K562 (cell line): Measurements from ENCODE around the gene RPS17. TPM values are rescaled to one million over a fixed set of nuclear protein-coding genes. Genes with fewer than 3 reads are reported as not detected.

Experiments used
- CEBPB ChIP-seq: fragments of 450-650 bp; IDR thresholded peaks from 2 replicates; pipeline ENCODE4 v1.6.1; 2016; ENCODE audit warnings: missing genetic modification characterization, missing compliant biosample characterization
- DACH1 ChIP-seq: fragments of 450-650 bp; IDR thresholded peaks from 2 replicates; pipeline ENCODE4 v1.6.1; 2018; ENCODE audit not compliant: partially characterized antibody
- FOXA1 ChIP-seq: fragments of 450-650 bp; IDR thresholded peaks from 2 replicates; pipeline ENCODE4 v1.6.1; 2016; ENCODE audit warnings: mild to moderate bottlenecking, borderline replicate concordance
- GTF2A2 ChIP-seq: IDR thresholded peaks from 2 replicates; pipeline ENCODE4 v1.6.1; 2016; ENCODE audit warnings: mild to moderate bottlenecking, missing genetic modification characterization, missing compliant biosample characterization
- IRF2 ChIP-seq: sonication (generic); formaldehyde crosslinking; IDR thresholded peaks from 2 replicates; pipeline ENCODE4 v1.8.1; 2022; ENCODE audit warnings: mild to moderate bottlenecking, missing genetic modification reagents
- PKNOX1 ChIP-seq: fragments of 450-650 bp; IDR thresholded peaks from 2 replicates; pipeline ENCODE4 v1.6.1; 2016
- SP2 ChIP-seq: IDR thresholded peaks from 2 replicates; pipeline ENCODE4 v1.6.1; 2011; ENCODE audit warnings: mild to moderate bottlenecking, low read depth, low read length, moderate library complexity; ENCODE audit not compliant: poor library complexity, severe bottlenecking; ENCODE audit errors: extremely low read depth
- TCF3 ChIP-seq: sonication (generic); formaldehyde crosslinking; IDR thresholded peaks from 2 replicates; pipeline ENCODE4 v1.4.0; 2020; ENCODE audit warnings: mild to moderate bottlenecking, missing genetic modification reagents
- ZBED1 ChIP-seq: IDR thresholded peaks from 2 replicates; pipeline ENCODE4 v1.6.1; 2014
- ZC3H11A ChIP-seq: IDR thresholded peaks from 2 replicates; pipeline ENCODE4 v1.6.1; 2012; ENCODE audit warnings: low read depth, low read length, improper control_type of control experiment
- ZKSCAN8 ChIP-seq: fragments of 200-800 bp; sonication (Bioruptor generic); IDR thresholded peaks from 2 replicates; pipeline ENCODE4 v1.6.1; 2016; ENCODE audit warnings: missing genetic modification characterization, missing compliant biosample characterization
- ZNF12 ChIP-seq: sonication (generic); formaldehyde crosslinking; IDR thresholded peaks from 2 replicates; pipeline ENCODE4 v1.4.0; 2020; ENCODE audit warnings: mild to moderate bottlenecking, missing genetic modification reagents
- ZNF124 ChIP-seq: sonication (generic); formaldehyde crosslinking; IDR thresholded peaks from 2 replicates; pipeline ENCODE4 v1.8.1; 2022; ENCODE audit warnings: missing genetic modification reagents
- ZNF217 ChIP-seq: sonication (generic); formaldehyde crosslinking; IDR thresholded peaks from 2 replicates; pipeline ENCODE4 v1.8.0; 2022; ENCODE audit warnings: mild to moderate bottlenecking, missing genetic modification reagents
- ZNF436 ChIP-seq: fragments of 250-450, 450-650 bp; sonication (Bioruptor Pico); formaldehyde crosslinking; IDR thresholded peaks from 2 replicates; pipeline ENCODE4 v1.7.0; 2020; ENCODE audit warnings: mild to moderate bottlenecking
- ZNF76 ChIP-seq: fragments of 250-450 bp; sonication (Bioruptor Pico); IDR thresholded peaks from 2 replicates; pipeline ENCODE4 v1.4.0; 2020; ENCODE audit warnings: mild to moderate bottlenecking, moderate library complexity, borderline replicate concordance
- ZSCAN29 ChIP-seq: fragments of 450-650 bp; IDR thresholded peaks from 2 replicates; pipeline ENCODE4 v1.6.1; 2017
- polyA plus RNA-seq, 8 experiments: library from polyadenylated mRNA; depleted of rRNA in 4 of 8; stranded (reverse) in 5 of 8; unstranded in 3 of 8; fragments of >200 nt; fragmentation: Nextera tagmentation in 2 of 8; fragmentation: Illumina TruSeq in 1 of 8; extraction: Ambion mirVana in 2 of 8; extraction: Trizol in 1 of 8; gene quantifications; 2 replicates each; pipeline versions ENCODE4 v1.2.1 to v1.2.3, GENCODE V29; 2011 to 2014; ENCODE audit warnings: inconsistent platforms in 1 of 8, missing spikeins in 1 of 8
- total RNA-seq, 7 experiments: library from RNA; depleted of rRNA in 6 of 7; stranded (reverse); fragments of >200 nt in 6 of 7; fragmentation: Illumina TruSeq in 2 of 7; extraction: Trizol in 2 of 7; gene quantifications; 2 replicates each; pipeline versions ENCODE4 v1.2.1 to v1.2.3, GENCODE V29; 2011 to 2021; ENCODE audit warnings: low replicate concordance in 1 of 7
- TF ChIP-seq, protein P1 (sequence below): fragments of 450-650 bp; IDR thresholded peaks from 2 replicates; pipeline ENCODE4 v1.6.1; 2016; ENCODE audit warnings: low read depth
- TF ChIP-seq, protein P2 (sequence below): fragments of 250-450 bp; sonication (Bioruptor Pico); IDR thresholded peaks from 2 replicates; pipeline ENCODE4 v1.8.0; 2021; ENCODE audit warnings: moderate library complexity, mild to moderate bottlenecking, inconsistent platforms

RPS17 gene
- total and polyA plus RNA-seq, 9 of the 15 experiments (the other 6 are each of a cell fraction or from before 2014, with no cell fraction given) = 1,988 to 6,515 (median 5,229) TPM

- TF ChIP-seq, protein P1, sequence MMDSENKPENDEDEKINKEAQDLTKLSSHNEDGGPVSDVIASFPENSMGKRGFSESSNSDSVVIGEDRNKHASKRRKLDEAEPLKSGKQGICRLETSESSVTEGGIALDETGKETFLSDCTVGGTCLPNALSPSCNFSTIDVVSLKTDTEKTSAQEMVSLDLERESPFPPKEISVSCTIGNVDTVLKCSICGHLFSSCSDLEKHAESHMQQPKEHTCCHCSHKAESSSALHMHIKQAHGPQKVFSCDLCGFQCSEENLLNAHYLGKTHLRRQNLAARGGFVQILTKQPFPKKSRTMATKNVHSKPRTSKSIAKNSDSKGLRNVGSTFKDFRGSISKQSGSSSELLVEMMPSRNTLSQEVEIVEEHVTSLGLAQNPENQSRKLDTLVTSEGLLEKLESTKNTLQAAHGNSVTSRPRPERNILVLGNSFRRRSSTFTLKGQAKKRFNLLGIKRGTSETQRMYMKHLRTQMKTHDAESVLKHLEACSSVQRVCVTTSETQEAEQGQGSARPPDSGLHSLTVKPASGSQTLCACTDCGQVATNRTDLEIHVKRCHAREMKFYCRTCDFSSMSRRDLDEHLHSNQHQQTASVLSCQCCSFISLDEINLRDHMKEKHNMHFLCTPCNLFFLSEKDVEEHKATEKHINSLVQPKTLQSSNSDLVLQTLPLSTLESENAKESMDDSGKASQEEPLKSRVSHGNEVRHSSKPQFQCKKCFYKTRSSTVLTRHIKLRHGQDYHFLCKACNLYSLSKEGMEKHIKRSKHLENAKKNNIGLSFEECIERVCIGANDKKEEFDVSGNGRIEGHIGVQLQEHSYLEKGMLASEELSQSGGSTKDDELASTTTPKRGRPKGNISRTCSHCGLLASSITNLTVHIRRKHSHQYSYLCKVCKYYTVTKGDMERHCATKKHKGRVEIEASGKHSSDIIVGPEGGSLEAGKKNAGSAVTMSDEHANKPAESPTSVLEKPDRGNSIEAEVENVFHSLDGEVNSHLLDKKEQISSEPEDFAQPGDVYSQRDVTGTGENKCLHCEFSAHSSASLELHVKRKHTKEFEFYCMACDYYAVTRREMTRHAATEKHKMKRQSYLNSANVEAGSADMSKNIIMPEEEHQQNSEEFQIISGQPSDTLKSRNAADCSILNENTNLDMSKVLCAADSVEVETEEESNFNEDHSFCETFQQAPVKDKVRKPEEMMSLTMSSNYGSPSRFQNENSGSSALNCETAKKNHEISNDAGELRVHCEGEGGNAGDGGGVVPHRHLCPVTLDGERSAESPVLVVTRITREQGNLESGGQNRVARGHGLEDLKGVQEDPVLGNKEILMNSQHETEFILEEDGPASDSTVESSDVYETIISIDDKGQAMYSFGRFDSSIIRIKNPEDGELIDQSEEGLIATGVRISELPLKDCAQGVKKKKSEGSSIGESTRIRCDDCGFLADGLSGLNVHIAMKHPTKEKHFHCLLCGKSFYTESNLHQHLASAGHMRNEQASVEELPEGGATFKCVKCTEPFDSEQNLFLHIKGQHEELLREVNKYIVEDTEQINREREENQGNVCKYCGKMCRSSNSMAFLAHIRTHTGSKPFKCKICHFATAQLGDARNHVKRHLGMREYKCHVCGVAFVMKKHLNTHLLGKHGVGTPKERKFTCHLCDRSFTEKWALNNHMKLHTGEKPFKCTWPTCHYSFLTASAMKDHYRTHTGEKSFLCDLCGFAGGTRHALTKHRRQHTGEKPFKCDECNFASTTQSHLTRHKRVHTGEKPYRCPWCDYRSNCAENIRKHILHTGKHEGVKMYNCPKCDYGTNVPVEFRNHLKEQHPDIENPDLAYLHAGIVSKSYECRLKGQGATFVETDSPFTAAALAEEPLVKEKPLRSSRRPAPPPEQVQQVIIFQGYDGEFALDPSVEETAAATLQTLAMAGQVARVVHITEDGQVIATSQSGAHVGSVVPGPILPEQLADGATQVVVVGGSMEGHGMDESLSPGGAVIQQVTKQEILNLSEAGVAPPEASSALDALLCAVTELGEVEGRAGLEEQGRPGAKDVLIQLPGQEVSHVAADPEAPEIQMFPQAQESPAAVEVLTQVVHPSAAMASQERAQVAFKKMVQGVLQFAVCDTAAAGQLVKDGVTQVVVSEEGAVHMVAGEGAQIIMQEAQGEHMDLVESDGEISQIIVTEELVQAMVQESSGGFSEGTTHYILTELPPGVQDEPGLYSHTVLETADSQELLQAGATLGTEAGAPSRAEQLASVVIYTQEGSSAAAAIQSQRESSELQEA = no peak
- TF ChIP-seq ZNF217 (CRISPR knock-in tag) (no peak), DACH1 (peak; percentile 15), ZKSCAN8 (CRISPR knock-in tag) (no peak), ZNF12 (CRISPR knock-in tag) (no peak; the same call in 1 of the 2 replicates), ZC3H11A (no peak), ZBED1 (no peak), PKNOX1 (peak; percentile 40; the same call in 1 of the 2 replicates), ZNF76 (CRISPR knock-in tag) (no peak), CEBPB (tag) (no peak), TCF3 (CRISPR knock-in tag) (peak; percentile 22; the same call in 1 of the 2 replicates), ZNF436 (no peak), SP2 (peak; percentile 91), ZNF124 (CRISPR knock-in tag) (no peak), ZSCAN29 (no peak), IRF2 (no peak), FOXA1 (no peak), GTF2A2 (tag) (peak; percentile 89)
- TF ChIP-seq, protein P2, sequence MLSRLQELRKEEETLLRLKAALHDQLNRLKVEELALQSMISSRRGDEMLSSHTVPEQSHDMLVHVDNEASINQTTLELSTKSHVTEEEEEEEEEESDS (CRISPR knock-in tag) = no peak
Observed at GRCh38 chr15:82540055-82540983, at the start of gene RPS17 (continued).
